Keratinocyte (primary cell): ENCODE data around the gene GALNT9. TPM values are rescaled to one million over a fixed set of nuclear protein-coding genes. Genes with fewer than 3 reads are reported as not detected.

Experiments used
- DNase-seq: peaks from one replicate; pipeline ENCODE4 v3.0.0-alpha.2; 2011; ENCODE audit warnings: low read depth, missing footprints, low spot score
- FAIRE-seq: peaks from 2 replicates; lab custom pipeline; 2011; peaks lifted over from hg19 to GRCh38; lab: Jason Lieb, UNC
- H2AFZ ChIP-seq: 2 replicates; pipeline ENCODE4 v1.6.0; 2012; ENCODE audit warnings: low read length, control low read depth, inconsistent platforms; ENCODE audit not compliant: control insufficient read depth
- H3K27ac ChIP-seq: 2 replicates; pipeline ENCODE4 v1.5.1; 2011; ENCODE audit warnings: low read length; ENCODE audit not compliant: control insufficient read depth, insufficient read depth
- H3K27me3 ChIP-seq: 3 replicates; pipeline ENCODE4 v1.6.0; 2011; ENCODE audit warnings: low read length; ENCODE audit not compliant: control insufficient read depth, insufficient read depth; ENCODE audit errors: extremely low read depth
- H3K36me3 ChIP-seq, 2 experiments: 2 replicates in 1 of 2; 3 replicates in 1 of 2; pipeline ENCODE4 v1.5.1; 2011; ENCODE audit warnings: low read length in 2 of 2, mild to moderate bottlenecking in 1 of 2; ENCODE audit not compliant: control insufficient read depth in 2 of 2, insufficient read depth in 2 of 2; ENCODE audit errors: extremely low read depth in 1 of 2
- H3K4me1 ChIP-seq: 3 replicates; pipeline ENCODE4 v1.5.1; 2011; ENCODE audit warnings: low read length; ENCODE audit not compliant: control insufficient read depth, insufficient read depth; ENCODE audit errors: extremely low read depth
- H3K4me2 ChIP-seq: 3 replicates; pipeline ENCODE4 v1.6.0; 2011; ENCODE audit warnings: low read depth, low read length; ENCODE audit not compliant: control insufficient read depth, insufficient read depth; ENCODE audit errors: extremely low read depth
- H3K4me3 ChIP-seq, 3 experiments: fragments of 200-600 bp in 1 of 3; sonication (generic) in 1 of 3; 2 replicates in 2 of 3; 3 replicates in 1 of 3; pipeline ENCODE4 v1.5.1; 2011 to 2016; ENCODE audit warnings: low read length in 3 of 3, mild to moderate bottlenecking in 3 of 3, control low read depth in 2 of 3, inconsistent platforms in 1 of 3, low read depth in 1 of 3, mixed read lengths in 1 of 3, mixed run types in 1 of 3, moderate library complexity in 1 of 3; ENCODE audit not compliant: control insufficient read depth in 2 of 3, insufficient read depth in 2 of 3; ENCODE audit errors: extremely low read depth in 1 of 3
- H3K79me2 ChIP-seq: 2 replicates; pipeline ENCODE4 v1.6.0; 2012; ENCODE audit warnings: low read length; ENCODE audit not compliant: control insufficient read depth, insufficient read depth
- H3K9ac ChIP-seq: 3 replicates; pipeline ENCODE4 v1.6.0; 2011; ENCODE audit warnings: low read length; ENCODE audit not compliant: control insufficient read depth, insufficient read depth; ENCODE audit errors: extremely low read depth
- H3K9me1 ChIP-seq: 3 replicates; pipeline ENCODE4 v1.6.0; 2011; ENCODE audit warnings: low read length; ENCODE audit not compliant: control insufficient read depth, insufficient read depth; ENCODE audit errors: extremely low read depth
- H3K9me3 ChIP-seq: 2 replicates; pipeline ENCODE4 v1.5.1; 2012; ENCODE audit warnings: low read depth, low read length; ENCODE audit not compliant: control insufficient read depth
- H4K20me1 ChIP-seq: 3 replicates; pipeline ENCODE4 v1.6.0; 2011; ENCODE audit warnings: low read length; ENCODE audit not compliant: control insufficient read depth, insufficient read depth; ENCODE audit errors: extremely low read depth
- EZH2 ChIP-seq: IDR thresholded peaks from one replicate; pipeline ENCODE4 v1.6.1; 2012; ENCODE audit warnings: inconsistent platforms, mild to moderate bottlenecking, low read length, moderate library complexity
- dilution Hi-C: fragments of 300-500 bp; cut with MboI; formaldehyde crosslinking; loops from one replicate; pipeline ENCODE4 v1.7.0; 2020; ENCODE audit warnings: low sequenced_read_pairs; ENCODE audit not compliant: extremely low pct_ligation_motif_present
- polyA plus RNA-seq, 5 experiments: library from polyadenylated mRNA; depleted of rRNA in 3 of 5; stranded (reverse) in 3 of 5; stranded (forward) in 1 of 5; unstranded in 1 of 5; fragments of >200 nt; gene quantifications; 1 replicate in 1 of 5; 2 replicates in 3 of 5; 3 replicates in 1 of 5; pipeline versions ENCODE4 v1.2.1 to v1.2.3, GENCODE V29; 2011 to 2012; ENCODE audit warnings: missing spikeins in 2 of 5, low read depth in 1 of 5, low replicate concordance in 1 of 5
- TF ChIP-seq, protein P1 (sequence below), 3 experiments: IDR thresholded peaks in 1 of 3; conservative IDR thresholded peaks in 1 of 3; optimal IDR thresholded peaks in 1 of 3; 2 replicates in 2 of 3; 3 replicates in 1 of 3; pipeline versions ENCODE3 to v1.5.1; 2011; ENCODE audit warnings: low read length in 3 of 3, mild to moderate bottlenecking in 3 of 3, moderate library complexity in 2 of 3, control low read depth in 1 of 3, inconsistent platforms in 1 of 3; ENCODE audit not compliant: insufficient read depth in 2 of 3; ENCODE audit errors: extremely low read depth in 1 of 3

GALNT9 gene
- polyA plus RNA-seq, 1 donor (not counting 4 experiments of a cell fraction or from before 2014, with no cell fraction given), result not detected

DNA sequence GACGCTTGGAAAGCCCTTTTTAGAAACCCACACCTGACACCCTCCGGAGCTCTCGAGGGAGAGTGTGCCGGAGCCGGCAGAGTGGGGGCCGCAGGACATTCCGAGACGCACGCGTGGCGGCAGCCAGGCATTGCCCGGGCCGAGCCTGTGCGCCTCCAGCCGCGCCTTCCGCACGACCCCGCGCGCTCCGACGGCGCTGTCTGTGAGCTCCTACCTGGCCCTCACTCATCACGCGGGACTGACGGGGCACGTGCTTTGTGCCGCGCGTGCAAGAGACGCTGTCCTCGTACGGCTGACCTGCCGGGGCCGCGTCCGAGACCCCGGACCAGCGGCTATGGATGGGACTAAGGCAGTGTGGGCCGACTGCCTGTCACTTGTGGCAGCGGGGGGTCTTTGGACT is 5.2 kb downstream of the GALNT9 start:
- FAIRE-seq, result no peak
- DNase-seq, result no peak
- no peaks in the 10 kb centered on the region for H3K36me3 ChIP-seq
- H3K9me3 ChIP-seq, result no peaks in the 10 kb centered on the region
- no peak for TF ChIP-seq EZH2
- TF ChIP-seq, protein P1, sequence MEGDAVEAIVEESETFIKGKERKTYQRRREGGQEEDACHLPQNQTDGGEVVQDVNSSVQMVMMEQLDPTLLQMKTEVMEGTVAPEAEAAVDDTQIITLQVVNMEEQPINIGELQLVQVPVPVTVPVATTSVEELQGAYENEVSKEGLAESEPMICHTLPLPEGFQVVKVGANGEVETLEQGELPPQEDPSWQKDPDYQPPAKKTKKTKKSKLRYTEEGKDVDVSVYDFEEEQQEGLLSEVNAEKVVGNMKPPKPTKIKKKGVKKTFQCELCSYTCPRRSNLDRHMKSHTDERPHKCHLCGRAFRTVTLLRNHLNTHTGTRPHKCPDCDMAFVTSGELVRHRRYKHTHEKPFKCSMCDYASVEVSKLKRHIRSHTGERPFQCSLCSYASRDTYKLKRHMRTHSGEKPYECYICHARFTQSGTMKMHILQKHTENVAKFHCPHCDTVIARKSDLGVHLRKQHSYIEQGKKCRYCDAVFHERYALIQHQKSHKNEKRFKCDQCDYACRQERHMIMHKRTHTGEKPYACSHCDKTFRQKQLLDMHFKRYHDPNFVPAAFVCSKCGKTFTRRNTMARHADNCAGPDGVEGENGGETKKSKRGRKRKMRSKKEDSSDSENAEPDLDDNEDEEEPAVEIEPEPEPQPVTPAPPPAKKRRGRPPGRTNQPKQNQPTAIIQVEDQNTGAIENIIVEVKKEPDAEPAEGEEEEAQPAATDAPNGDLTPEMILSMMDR (optimal IDR thresholded peaks at IDR 0.05 in 1 of 3, IDR thresholded peaks at IDR 0.05 in 1 of 3, conservative IDR thresholded peaks at IDR 0.05 in 1 of 3; ENCODE audit: extremely low read depth in 1 of 3, insufficient read depth in 2 of 3, low read length in 3 of 3), result no peak
- H2AFZ ChIP-seq, result no peak overlapping the region
- no peak overlapping the region for H3K4me3 ChIP-seq
- H3K27me3 ChIP-seq, result peaks cover 35% of the 10 kb centered on the region
- H3K9ac ChIP-seq, result no peak overlapping the region
- H3K79me2 ChIP-seq, result no peaks in the 10 kb centered on the region
- no peaks in the 10 kb centered on the region for H4K20me1 ChIP-seq
- H3K4me1 ChIP-seq, result no peaks in the 10 kb centered on the region
- no peak overlapping the region for H3K4me2 ChIP-seq
- no peaks in the 10 kb centered on the region for H3K9me1 ChIP-seq
- no peak overlapping the region for H3K27ac ChIP-seq
- dilution Hi-C loops, result no loop called here

- dilution Hi-C loops, result no loop called here
- Histone ChIP-seq H3K79me2 (no peaks in the 10 kb centered on the region), H3K27me3 (peaks cover 27% of the 10 kb centered on the region), H3K9ac (no peak overlapping the region), H4K20me1 (no peaks in the 10 kb centered on the region), H3K9me1 (no peaks in the 10 kb centered on the region), H3K4me3 (no peak overlapping the region), H3K4me1 (no peaks in the 10 kb centered on the region), H3K36me3 (no peaks in the 10 kb centered on the region), H2AFZ (no peak overlapping the region), H3K9me3 (peaks cover 1% of the 10 kb centered on the region), H3K27ac (no peak overlapping the region), H3K4me2 (no peak overlapping the region)
- DNase-seq (no peak), FAIRE-seq (no peak)
- TF ChIP-seq, protein P1 (optimal IDR thresholded peaks at IDR 0.05 in 1 of 3, IDR thresholded peaks at IDR 0.05 in 1 of 3, conservative IDR thresholded peaks at IDR 0.05 in 1 of 3; ENCODE audit: extremely low read depth in 1 of 3, insufficient read depth in 2 of 3, low read length in 3 of 3), result no peak
- TF ChIP-seq EZH2, result no peak
These were observed 6.0 kb downstream of the GALNT9 start for GRCh38 chr12:132323171-132324010.
